Stimulated activated CD8-positive, alpha-beta memory T cell treated with anti-CD3 and anti-CD28 coated beads, Interleukin-15, amount 100 ng/mL, for 1 hour (primary cell): ENCODE measurements around the gene COL9A3.

Experiments
- DNase-seq: peaks from one replicate; pipeline ENCODE4 v3.0.0-alpha.2; 2020; ENCODE audit warnings: low read depth

The COL9A3 gene

GRCh38 chr20:62823688-62824475 lies 7.0 kb downstream of the COL9A3 start:
- no peak for DNase-seq

- no peak for DNase-seq
Measured at GRCh38 chr20:62824476-62825332, 7.9 kb downstream of the COL9A3 start.

- DNase-seq: no peak
Measured at GRCh38 chr20:62825333-62825985, 8.6 kb downstream of the COL9A3 start.

GRCh38 chr20:62825986-62826645 lies 9.3 kb downstream of the COL9A3 start:
- no peak for DNase-seq

- DNase-seq: no peak
Measured at GRCh38 chr20:62826646-62827310, 9.9 kb downstream of the COL9A3 start.

- no peak for DNase-seq
Measured at GRCh38 chr20:62827311-62828038, 10.6 kb downstream of the COL9A3 start.

GRCh38 chr20:62828051-62828450 lies 11.2 kb downstream of the COL9A3 start:
- DNase-seq: no peak

- no peak for DNase-seq
Measured at GRCh38 chr20:62828511-62829230, 11.8 kb downstream of the COL9A3 start.

GRCh38 chr20:62829231-62830230 lies 12.7 kb downstream of the COL9A3 start:
- no peak for DNase-seq

- no peak for DNase-seq
Measured at GRCh38 chr20:62830251-62830650, 13.4 kb downstream of the COL9A3 start.

GRCh38 chr20:62830821-62831220 lies 14.0 kb downstream of the COL9A3 start:
- no peak for DNase-seq

- DNase-seq: no peak
Measured at GRCh38 chr20:62831361-62831788, 14.5 kb downstream of the COL9A3 start.

GRCh38 chr20:62831854-62832211 lies 15.0 kb downstream of the COL9A3 start:
- DNase-seq: no peak

- no peak for DNase-seq
Measured at GRCh38 chr20:62832212-62832922, 15.5 kb downstream of the COL9A3 start.

GRCh38 chr20:62832951-62833391 lies 16.1 kb downstream of the COL9A3 start:
- no peak for DNase-seq

GRCh38 chr20:62834967-62835730 lies 18.3 kb downstream of the COL9A3 start:
- DNase-seq: no peak
